NCI-H128 (cell line): Measurements from ENCODE around the gene TLE5.
"Not testable (repeated sequence)": the region's sequence is repeated elsewhere in the genome, so short reads cannot be mapped to it uniquely, and the experiment has no call there.

Source experiments
- DNase-seq: peaks from one replicate; lab custom pipeline; 2025; ENCODE audit not compliant: unreplicated experiment; lab: John Stamatoyannopoulos, UW

Gene TLE5

GRCh38 chr19:3096267-3096901, 34.1 kb upstream of the TLE5 start:
- DNase-seq = no peak

GRCh38 chr19:3095441-3096191, 33.3 kb upstream of the TLE5 start:
- peak; percentile 26 for DNase-seq

- DNase-seq = no peak
These were observed 32.5 kb upstream of the TLE5 start for GRCh38 chr19:3094601-3095440.

DNA sequence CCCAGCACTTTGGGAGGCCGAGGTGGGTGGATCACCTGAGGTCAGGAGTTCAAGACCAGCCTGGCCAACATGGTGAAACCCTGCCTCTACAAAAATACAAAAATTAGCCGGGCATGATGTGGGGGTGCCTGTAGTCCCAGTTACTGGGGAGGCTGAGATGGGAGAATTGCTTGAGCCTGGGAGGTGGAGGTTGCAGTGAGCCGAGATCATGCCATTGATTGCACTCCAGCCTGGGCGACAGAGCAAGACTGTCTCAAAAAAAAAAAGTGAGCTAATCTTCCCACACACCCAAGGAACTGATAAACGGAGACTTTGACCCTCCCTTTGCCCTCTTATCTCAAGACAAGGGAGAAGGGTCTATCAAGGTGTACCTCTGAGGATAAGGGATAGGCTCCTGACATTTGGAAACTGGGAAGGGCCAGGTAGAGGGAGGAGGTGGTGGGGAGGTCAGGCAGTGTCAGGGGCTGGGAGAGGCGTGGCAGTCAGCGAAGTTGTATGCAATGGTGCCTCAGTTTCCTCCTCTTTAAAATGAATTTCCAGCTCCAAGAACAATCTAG, 27.1 kb upstream of the TLE5 start:
- not testable (repeated sequence) for DNase-seq

GRCh38 chr19:3087769-3088168, 25.5 kb upstream of the TLE5 start:
- DNase-seq = no peak

- no peak for DNase-seq
These were observed 22.6 kb upstream of the TLE5 start for GRCh38 chr19:3084943-3085342.

- no peak for DNase-seq
These were observed 21.7 kb upstream of the TLE5 start for GRCh38 chr19:3083964-3084363.

DNA sequence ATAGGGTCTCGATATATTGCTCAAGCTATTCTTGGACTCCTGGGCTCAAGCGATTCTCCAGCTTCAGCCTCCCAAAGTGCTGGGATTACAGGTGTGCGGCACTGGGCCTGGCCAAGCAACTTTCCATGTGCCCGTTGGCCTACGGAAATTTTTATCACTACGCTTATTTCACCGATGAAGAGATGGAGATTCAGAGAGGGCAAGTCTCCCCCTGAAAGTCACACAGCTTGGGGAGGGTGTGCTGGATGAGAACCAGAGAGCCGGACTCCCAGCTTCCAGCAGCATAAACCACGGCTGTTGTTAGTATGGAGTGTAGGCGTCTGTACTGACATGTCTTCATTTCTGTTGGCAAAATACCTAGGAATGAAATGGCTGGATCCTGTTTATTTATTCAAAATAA, 20.0 kb upstream of the TLE5 start:
- no peak for DNase-seq

GRCh38 chr19:3080286-3080685, 18.0 kb upstream of the TLE5 start:
- no peak for DNase-seq

DNA sequence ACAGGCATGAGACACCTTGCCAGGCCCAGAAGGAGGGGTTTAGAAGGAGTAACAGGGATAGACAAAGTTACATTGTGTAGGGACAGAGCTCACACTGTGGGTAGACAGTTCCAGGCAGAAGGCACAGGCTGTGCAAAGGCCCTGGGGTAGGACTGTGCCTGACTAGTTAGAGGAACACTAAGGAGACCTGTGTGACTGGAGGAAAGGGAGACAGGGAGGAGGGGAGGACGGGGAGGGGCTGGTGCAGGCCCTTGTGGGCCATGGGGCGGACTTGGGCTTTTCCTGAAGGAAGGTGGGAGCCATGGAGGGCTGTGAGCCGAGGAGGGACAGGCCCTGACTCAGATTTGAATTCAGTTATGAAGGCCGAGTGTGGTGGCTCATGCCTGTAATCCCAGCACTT, 17.3 kb upstream of the TLE5 start:
- no peak for DNase-seq

DNA sequence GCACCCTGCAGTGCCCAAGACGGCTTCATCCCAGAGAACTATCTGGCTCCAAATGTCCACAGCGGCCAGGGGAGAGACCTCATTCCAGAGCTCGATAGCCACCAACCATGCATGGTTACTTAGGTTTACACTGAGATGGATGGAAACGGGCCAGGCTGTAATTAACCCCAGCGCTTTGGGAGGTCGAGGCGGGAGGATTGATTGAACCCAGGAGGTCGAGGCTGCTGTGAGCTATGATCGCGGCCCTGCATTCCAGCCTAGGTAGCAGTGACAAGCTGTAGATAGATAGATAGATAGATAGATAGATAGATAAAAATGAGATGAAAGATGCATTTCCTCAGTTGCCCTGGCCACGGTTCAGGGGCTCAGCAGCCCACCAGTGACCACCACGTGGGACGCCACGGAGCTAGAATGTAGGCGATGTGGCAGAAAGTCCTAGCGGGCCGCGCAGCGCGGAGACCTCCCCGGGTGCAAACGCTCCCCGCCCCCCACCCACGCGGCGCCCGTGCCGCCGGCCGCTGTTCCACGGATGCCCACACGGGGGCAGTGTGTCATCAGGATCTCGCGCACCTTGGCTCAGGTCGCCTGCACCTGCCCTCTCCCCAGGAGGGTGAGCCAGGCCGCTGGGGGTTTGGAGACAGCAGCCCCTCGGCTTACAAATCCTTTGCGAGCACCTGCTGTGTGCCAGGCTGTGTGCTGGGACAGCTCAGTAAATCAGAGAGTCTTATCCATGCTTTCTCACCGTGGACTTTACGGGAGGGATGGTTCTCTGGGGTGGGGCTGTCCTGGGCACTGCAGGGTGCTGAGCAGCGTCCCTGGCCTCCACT, 13.5 kb upstream of the TLE5 start:
- DNase-seq = peak; percentile 56

- no peak for DNase-seq
These were observed 11.8 kb upstream of the TLE5 start for GRCh38 chr19:3073931-3074595.

DNA sequence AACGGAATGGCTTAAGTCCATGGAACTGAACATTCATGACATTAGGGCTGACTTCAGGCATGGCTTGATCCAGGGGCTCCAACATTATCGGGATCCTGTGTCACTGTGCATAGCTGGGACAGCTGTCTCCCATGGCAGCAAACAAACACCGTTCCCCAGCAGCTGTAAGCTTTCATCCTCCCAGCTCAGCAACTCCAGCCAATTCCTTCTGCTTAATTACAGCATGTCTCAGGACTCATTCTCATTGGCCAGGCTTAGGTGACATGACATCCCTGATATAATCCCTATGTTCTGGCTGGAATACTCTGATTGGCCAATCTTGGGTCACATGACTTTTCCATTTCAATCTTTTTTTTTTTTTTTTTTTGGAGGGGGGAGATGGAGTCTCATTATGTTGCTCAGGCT, 10.9 kb upstream of the TLE5 start:
- no peak for DNase-seq

GRCh38 chr19:3071768-3072167, 9.5 kb upstream of the TLE5 start:
- no peak for DNase-seq

GRCh38 chr19:3068071-3068470, 5.8 kb upstream of the TLE5 start:
- no peak for DNase-seq

DNA sequence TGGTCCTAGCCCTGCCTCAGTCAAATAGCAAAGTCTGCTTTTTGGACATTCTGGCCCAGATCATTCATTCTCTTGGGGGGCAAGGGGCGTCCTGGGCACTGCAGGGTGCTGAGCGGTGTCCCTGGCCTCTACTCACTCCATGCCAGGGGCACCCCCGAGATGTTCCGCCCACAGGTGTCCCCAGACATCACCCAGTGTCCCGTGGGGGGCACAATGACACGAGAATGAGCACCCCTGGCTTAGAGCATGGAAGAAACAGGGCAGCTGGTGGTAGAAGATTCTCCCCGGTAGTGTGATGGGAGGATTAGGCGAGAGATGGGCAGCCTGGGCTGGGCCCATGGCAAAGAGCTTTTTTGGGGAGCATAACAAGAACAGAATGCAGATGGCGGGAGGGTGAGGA, 5.3 kb upstream of the TLE5 start:
- DNase-seq = no peak

DNA sequence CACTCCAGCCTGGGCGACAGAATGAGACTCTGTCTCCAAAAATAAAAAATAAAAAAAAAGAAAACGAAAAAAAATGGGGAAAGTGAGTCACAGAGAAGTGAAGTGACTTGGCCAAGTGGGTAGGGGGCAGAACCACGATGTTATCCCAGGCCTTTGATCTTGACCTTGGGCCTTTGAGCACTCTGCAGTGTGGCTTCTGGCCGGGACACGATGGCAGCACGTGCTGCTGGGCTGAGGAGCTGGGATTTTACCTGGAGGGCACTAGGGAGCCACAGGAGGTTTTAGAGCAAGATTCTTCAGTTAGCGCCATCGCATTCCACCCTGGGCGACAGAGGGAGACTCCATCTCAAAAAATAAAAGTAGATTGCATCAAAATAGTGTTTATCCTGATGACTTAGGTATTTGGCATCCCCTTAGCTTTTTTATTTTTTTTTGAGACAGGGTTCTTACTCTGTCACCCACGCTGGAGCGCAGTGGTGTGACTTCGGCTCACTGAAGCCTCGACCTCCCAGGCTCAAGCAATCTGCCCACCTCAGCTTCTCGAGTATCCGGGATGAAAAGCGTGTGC, 4.3 kb upstream of the TLE5 start:
- DNase-seq = no peak

DNA sequence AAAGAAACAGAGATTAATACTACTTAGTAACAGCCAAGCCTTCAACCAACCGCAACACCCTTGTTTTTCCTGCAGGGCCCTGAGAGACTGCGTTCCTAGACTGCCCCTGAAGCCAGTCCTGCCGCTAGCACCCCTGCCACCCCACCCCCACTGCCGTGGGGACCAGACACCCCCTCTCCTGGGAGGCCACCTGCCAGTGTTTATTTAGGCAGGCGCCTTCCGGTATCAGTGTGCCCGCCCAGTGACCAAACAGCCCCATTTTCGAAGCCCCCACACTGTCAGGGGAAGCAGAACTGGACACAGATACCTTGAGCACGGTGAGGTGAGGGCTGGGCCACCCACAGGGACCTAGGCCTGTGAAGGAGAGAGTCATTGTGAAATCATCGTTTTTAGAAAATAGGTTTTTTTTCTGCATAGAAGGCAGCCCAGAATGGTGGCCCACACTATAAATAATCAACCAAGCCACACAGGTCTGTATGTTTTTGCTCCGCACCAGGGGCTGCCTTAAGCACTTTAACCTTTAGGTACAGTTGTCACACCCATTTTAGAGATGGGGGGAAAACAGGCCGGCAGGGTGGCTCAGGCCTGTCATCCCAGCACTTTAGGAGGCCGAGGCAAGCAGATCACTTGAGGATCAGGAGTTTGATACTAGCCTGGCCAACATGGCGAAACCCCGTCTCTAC, 3.5 kb upstream of the TLE5 start:
- DNase-seq = no peak

DNA sequence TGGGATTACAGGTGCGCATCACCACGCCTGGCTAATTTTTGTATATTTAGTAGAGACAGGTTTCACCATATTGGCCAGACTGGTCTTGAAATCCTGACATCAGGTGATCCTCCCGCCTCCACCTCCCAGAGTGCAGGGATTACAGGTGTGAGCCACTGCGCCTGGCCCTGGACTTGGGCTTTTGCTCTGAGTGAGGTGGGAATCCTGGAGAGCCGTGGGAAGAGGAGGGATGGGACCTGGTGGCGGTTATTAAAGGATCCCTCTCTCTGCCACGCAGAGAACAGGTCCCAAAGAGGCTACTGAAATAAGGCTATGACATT, 1.7 kb upstream of the TLE5 start:
- no peak for DNase-seq
